IPS-18c (cell line): ENCODE data around the gene IL17A.
"Not testable (repeated sequence)": the region's sequence is repeated elsewhere in the genome, so short reads cannot be mapped to it uniquely, and the experiment has no call there.

Source experiments
- H3K4me3 ChIP-seq: 2 replicates; pipeline ENCODE4 v1.7.0; 2013; ENCODE audit warnings: low read depth, mild to moderate bottlenecking, low read length, moderate library complexity; ENCODE audit not compliant: insufficient read depth
- H3K9me3 ChIP-seq: one replicate; pipeline ENCODE4 v1.6.1; 2013; ENCODE audit warnings: mild to moderate bottlenecking, low read length, moderate library complexity; ENCODE audit not compliant: control insufficient read depth, insufficient read depth

The IL17A gene

DNA sequence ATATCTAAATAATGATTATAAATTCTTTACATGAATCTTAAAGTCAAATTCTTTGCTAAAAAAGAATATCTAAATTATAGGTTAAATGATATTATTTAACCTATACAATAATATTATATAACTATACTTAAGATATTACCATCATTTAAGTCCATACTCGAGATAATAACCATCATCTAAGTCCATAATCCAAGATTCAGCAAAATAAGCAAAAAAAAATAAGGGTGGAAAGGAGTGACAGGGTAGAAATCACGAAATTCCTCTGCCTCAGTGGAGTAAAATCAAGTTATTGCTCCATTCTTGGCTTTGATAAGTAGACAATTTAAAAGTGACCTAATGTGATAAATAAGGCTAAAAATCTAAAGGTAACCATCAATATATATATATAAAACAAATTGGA, 9.7 kb downstream of the IL17A start:
- H3K9me3 ChIP-seq, result peaks cover 2% of the 10 kb centered on the region

DNA sequence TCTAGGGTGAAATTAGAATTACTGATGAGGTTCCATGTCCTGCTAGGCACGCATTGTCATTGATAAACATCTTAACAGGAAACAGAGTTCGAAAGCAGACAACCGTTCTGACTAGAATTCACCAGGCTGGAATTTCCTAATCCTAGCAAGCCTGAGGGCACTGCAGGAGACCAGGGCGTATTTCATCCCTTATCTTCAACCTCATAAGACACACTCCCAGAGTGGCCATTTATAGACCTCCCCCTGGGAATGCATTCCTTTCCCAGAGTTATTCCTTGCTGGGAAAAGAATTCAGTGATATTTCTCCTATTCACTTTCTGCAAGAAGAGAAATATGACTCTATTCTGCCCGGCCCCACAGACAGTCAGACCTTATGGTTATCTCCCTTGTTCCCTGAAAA, 13.9 kb downstream of the IL17A start:
- not testable (repeated sequence) for H3K4me3 ChIP-seq

More for the DNA sequence above, 9.7 kb downstream of the IL17A start:
- no peak overlapping the region for H3K4me3 ChIP-seq

DNA sequence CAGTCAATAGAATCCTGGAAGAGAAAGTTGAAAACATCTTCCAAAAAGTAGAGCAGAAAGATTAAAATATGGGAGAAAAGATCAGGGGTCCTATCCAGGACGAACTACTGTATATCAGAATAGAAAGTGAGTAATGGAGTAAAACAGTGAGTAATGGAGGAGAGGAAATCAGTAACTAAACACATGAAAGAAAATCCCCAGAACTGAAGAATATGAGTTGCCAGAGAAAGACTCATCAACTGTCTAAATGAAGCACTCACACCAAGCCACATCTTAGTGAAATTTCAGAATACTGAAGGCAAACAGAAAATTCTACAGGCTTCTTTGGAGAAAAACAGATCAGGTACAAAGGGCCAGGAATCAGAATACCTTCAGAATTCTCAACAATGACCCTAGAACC, 14.9 kb downstream of the IL17A start:
- Histone ChIP-seq H3K4me3 (no peak overlapping the region), H3K9me3 (peaks cover 2% of the 10 kb centered on the region)

More for the DNA sequence above, 13.9 kb downstream of the IL17A start:
- not testable (repeated sequence) for H3K9me3 ChIP-seq

DNA sequence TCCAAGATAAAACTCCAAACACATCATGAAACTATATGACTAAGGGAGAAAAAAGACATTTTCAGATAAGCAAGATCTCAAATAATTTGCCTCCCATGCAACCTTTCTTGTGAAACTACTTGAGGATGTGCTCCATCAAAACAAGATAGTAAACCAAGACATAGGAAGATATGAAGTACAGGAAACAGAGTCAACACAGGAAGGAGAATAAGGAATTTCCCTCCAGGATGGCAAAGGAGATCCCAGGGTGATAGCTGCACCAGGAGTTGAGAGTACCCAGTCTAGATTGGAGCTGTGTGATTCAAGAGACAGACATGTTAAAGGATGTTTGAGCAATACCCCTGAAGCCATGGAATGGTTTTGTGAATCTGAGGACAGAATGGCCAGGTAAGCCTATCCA, 15.3 kb downstream of the IL17A start:
- no peak overlapping the region for H3K4me3 ChIP-seq
- H3K9me3 ChIP-seq, result peaks cover 2% of the 10 kb centered on the region

DNA sequence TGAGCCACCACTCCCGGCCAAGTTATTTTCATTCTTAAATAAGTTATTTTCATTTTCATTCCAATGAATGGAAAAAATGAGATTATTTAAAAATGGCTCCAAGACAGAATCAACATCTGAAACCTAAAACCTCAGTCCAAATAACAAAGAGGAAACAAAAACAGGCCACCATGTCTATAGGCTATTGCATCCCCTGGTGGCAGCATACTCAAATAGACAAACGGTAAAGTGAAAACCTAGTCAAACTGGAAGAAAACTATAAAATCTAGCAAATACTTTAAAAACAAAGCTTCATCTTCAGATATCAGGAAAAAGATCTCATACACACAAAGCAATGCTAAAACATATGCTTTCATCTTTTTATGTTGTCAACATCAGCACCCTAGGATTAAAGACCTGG, 20.9 kb downstream of the IL17A start:
- H3K4me3 ChIP-seq, result no peak overlapping the region

DNA sequence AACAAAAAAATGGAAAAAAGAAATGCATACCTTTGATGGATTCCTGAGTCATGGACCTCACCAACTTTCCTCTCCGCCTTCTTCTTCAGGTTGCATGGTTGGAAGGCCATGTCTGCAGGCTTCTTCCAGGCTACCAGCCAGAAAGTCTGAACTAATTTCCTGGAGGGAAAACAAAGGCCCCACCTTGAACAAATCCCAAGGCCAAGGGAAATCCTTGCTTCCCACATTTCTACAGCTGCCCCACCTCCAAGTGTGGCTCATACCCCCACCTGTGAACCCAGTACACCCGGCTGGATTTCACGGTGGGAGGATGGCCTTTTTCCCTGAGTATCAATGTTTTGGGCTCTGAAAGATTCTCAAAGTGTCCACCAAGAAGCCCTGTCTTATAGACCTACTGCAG, 22.4 kb downstream of the IL17A start:
- no peaks in the 10 kb centered on the region for H3K9me3 ChIP-seq
- H3K4me3 ChIP-seq, result no peak overlapping the region

More for the DNA sequence above, 20.9 kb downstream of the IL17A start:
- H3K9me3 ChIP-seq, result no peaks in the 10 kb centered on the region

DNA sequence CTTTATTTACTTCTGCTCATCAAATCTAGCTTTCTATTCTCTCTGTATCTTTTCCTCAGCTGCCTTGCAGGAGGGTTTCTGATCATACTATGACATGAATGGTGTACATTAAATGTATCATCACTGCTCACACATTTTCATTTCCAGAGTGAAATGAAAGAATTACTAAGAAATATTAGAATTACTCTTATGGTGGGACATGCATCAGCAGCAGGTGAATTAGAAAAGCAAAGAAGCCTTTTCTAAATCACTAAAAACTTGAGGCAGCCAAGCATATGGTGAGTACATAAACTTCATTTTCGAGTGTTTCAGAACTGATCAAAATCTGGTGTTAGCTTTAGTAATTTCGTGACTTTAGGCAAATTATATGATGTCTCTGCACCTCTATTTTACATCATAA, 23.6 kb downstream of the IL17A start:
- no peaks in the 10 kb centered on the region for H3K9me3 ChIP-seq
- no peak overlapping the region for H3K4me3 ChIP-seq

DNA sequence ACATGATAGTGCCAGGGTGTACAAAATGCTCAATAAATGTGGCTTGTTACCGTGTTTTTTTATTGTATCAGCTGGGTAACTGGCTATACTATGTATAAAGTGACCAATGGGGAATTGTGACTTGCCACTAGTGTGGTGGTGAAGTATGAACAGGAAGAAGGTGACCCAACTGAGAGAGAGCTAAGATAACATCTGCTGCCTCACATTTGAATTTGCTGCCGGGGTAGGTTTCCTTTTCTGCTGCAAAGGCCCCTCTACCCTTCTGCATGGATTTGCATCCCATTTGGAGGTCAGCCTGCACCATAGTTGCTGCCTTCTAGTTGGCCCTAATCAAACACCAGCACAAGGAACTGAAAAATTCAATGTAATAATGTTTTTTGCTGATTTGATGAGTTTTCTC, 24.1 kb downstream of the IL17A start:
- no peaks in the 10 kb centered on the region for H3K9me3 ChIP-seq
- no peak overlapping the region for H3K4me3 ChIP-seq

DNA sequence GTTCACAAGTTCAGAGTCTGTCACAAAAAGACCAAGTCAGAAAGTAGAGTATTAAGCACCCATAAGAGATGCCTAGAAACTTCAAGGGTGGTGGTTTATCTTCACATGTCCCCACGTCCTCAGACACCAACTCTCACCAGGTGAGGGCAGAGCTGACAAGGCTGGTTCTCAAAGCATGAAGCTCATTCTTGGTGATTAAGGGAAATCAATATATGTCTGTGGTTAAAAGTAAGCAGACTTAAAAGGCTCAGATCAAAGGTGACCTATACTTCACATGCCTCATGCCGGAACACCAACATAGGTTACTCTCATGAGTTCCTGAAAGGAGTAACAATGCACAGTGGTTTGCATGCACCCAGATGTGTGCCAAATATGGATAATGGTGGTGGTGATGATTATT, 27.0 kb downstream of the IL17A start:
- no peaks in the 10 kb centered on the region for H3K9me3 ChIP-seq

DNA sequence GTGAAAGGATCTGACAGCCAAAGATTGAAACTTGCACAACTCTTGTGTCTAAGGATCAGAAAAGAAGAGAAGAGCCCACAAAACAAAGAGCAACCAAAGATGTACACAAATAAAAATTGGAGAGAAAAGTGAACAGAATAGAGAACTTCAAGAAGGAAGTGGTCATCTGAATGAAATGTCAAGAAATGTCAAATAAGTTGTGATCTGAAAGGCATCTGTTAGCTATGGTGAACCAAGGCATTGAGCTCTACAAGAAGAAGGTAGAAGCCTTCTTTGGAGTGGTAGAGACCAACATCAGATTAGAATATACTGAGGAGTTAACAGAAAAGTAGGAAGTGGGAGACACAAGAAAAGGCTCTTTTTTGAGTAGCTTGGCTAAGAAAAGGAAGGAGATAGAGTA, 29.6 kb downstream of the IL17A start:
- Histone ChIP-seq H3K9me3 (no peaks in the 10 kb centered on the region), H3K4me3 (no peak overlapping the region)

More for the DNA sequence above, 27.0 kb downstream of the IL17A start:
- H3K4me3 ChIP-seq, result no peak overlapping the region

DNA sequence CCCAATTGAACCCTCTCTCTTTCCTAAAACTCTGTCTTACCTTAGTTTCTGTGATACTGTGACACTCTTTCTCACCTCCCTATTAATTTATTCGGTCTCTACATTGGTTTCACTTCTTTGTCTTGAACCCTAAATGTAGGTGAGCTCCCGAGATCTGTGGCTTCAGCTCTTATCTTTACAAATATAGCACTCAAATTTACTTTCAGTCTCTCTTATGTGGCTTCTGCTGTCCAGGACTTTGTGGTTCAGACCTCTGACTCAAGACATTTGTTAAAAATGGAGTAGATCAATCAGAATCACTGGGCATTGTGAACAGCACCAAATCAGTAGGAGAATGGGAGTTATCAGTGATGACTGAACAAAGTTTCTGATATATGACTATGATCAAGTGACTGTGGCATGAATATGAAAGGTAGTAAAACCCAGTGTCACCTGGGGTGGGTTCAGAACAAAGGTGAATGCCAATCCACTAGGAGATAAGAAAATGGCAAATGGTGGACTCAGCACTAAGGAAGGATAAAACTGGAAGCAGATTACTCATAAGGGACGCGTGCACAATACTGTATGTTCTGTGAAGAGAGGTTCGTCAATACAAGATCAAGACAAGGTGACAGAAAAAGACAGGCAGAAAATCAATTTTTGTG, 30.9 kb downstream of the IL17A start:
- Histone ChIP-seq H3K4me3 (no peak overlapping the region), H3K9me3 (no peaks in the 10 kb centered on the region)

DNA sequence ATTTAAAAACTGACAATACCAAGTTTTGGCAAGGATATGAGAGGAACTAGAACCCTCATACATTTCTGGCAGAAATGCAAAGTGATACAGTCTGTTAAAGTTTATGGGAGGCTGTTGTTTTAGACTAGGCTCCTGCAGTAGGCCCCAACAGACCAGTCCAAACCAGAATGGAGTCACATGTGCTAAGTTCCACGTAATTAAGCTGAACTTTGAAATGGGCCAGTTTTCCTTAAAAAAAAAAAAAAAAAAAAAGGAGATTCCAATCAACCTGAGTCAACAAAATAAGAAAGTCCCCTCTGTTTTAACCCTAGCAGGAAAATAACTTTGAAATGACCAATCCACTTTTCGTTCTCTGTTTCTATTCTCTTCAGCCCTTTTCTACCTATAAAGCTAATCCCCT, 31.6 kb downstream of the IL17A start:
- Histone ChIP-seq H3K9me3 (no peaks in the 10 kb centered on the region), H3K4me3 (no peak overlapping the region)

DNA sequence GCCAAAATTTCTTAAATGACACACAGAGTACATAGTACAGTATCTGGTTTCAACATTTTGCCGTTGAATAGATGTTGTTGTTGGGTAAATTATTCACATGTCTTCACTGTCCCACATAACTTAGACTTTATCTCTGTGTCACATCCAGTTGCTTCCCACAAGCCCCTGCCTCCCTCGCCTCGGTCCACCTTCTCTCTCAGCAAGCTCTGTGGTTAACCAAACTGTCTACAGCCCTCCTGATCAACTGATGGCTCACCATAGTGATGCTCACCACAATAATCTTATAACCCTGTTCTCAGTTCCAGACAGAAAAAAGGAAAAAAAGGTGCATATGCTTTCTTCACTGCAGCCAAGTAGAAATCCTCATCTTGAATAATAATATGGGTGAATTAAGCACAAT, 35.1 kb downstream of the IL17A start:
- H3K4me3 ChIP-seq, result no peak overlapping the region
- no peaks in the 10 kb centered on the region for H3K9me3 ChIP-seq

DNA sequence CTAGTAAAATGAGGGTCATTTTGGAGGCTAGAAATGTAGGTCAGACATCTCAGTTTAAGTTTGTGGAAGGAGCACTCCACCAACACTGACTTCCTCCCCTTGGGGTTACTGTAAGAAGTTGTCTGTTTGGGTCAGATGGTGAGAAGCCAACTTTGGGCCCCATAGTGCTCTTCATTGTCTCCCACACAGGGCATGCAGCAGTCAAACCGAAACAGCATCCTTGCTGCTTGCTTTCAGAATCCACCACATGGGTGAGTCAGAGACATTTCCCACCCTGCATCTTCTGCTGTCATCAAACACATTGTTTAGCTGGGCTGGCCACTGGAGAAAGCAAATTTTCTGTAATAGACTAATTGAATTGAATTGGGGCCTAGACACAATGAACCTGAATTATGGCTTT, 41.3 kb downstream of the IL17A start:
- Histone ChIP-seq H3K4me3 (no peak overlapping the region), H3K9me3 (no peaks in the 10 kb centered on the region)

DNA sequence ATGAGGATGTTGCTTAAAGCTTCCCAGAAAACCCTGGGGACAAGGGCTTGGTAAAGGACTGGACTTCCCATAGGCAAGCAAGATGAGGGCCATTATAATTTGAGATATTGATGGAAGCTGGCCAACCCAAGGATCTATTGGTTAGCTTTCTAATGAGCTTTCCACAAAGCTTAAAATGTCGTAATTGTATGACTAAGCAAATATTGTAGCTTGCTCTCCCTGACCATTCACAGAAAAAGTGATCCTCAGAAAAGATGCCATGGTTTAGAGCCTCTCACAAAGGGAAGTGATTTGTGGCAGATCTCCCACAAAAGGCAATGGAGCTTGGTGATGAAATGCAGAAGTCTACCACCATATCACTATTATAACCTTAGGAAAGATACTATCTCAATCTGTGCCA, 44.5 kb downstream of the IL17A start:
- no peak overlapping the region for H3K4me3 ChIP-seq
- H3K9me3 ChIP-seq, result no peaks in the 10 kb centered on the region

DNA sequence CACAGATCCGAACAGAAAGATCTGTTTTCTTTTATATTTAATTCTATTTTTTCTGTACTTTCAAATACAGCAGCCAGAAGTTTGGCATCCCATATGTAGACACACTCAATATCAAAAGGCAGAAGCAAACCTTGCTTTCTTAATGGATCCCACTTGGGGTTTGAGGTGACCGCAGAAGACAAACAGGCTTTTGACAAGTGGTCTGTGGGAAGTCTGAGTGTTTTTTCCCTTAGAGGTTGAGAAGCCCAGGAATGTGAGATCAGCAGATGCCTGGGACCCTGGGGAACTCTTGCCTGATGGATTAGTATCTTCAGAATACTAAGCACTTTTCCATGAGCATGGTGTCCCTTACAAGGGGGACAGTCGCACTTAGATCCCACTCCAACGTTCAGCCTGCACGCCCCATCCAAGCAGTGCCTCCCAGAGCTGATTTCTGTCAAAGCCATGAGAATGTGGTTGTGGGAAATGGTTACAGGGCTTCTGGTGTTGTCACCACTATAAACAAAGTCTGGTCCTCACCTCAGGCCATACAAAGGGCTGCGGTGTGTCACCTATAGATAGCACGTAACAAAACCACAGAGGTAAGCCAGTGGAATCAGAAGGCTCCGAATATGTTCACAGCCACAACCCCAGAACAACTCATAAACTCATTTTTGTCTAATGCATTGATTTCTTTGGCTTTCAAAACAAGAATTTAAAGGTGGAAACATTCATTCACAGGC, 45.4 kb downstream of the IL17A start:
- Histone ChIP-seq H3K9me3 (no peaks in the 10 kb centered on the region), H3K4me3 (no peak overlapping the region)

DNA sequence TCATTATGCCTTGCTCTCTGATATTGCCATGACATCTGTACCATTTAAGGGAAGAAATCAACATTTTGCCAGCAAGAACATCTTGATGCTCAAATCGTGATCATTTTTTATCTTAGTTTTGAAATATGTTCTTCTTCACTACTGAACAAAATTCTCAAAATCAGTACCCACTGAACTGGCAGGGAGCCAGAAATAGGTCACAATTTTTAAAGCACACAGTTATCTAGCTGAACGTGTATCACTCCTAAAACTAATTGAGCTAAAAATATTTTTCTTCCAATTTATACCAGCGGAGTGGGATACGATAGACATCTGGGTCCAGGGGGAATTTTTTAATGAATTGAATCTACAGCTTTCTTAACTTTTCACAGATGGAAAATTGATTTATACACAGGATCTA, 46.8 kb downstream of the IL17A start:
- H3K4me3 ChIP-seq, result no peak overlapping the region
- H3K9me3 ChIP-seq, result no peaks in the 10 kb centered on the region

DNA sequence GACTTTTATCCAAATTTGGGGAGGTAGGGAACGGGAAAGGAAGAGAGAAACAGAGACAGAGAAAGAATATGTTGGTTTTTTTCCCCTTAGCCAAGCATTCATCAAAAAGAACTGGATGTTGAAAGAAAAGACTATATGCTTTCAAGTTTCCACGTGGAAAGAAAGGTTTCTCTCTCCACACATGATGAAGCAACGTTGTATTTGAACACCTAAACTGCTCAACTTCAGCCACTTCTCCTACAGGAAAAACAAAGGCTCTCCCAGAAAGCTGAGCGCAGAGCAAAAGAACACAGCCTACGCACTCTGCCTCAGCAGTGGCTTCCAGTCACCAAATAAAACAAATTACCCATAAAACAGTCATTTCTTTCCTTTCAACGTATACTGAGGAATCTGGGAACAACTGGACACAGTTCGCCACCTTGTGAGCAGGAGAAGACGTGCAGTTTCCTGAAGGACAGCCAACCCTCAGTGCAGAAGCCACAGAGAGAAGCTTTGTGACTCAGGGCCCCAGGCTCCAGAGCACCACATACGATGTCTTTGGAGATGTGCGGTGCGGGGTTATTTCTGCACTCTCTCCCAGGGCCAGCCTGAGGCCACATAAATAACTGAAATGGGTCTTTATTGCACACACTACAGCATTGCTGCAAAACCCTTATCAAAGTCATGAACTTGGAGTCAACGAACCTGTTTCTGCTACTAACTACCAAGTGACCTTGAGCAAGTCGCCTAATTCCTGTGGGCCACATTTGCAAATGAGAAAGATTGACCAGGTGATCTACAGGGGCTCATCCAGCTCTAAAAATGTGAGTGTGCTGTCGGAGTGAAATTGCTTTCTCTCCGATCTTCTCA, 48.0 kb downstream of the IL17A start:
- no peak overlapping the region for H3K4me3 ChIP-seq
- no peaks in the 10 kb centered on the region for H3K9me3 ChIP-seq
